GM18502 (cell line): ENCODE data around the gene MTMR1.

Source experiments
- ATAC-seq: cut with Tn5 transposase; IDR thresholded peaks from one replicate; pipeline ENCODE4 v1.9.1; 2021; ENCODE audit warnings: mild to moderate bottlenecking; ENCODE audit not compliant: unreplicated experiment, poor library complexity

MTMR1 gene

GRCh38 chrX:150774798-150775568 lies 81.8 kb downstream of the MTMR1 start:
- no peak for ATAC-seq

- no peak for ATAC-seq
These were observed 82.6 kb downstream of the MTMR1 start for GRCh38 chrX:150775569-150776350.

GRCh38 chrX:150777328-150777992 lies 84.3 kb downstream of the MTMR1 start:
- no peak for ATAC-seq

- no peak for ATAC-seq
These were observed 86.2 kb downstream of the MTMR1 start for GRCh38 chrX:150779385-150779784.

DNA sequence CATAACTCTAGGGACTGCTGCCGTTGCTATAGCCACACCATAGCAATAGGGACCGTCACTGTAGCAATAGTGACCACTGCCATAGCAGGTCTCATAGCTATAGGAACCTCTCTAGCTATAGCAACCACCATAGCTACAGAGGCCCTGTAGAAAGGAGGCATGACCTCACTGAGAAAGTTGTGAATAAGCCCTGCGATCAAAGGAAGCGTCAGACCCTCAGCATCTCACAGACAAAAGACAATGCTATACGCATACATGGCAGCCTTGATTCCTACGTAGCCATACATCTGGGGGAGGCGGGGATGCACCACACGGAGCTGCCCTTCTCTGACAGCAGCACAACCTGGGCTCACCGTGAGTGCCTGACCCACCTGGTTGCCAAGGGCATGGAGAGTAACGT lies 88.5 kb downstream of the MTMR1 start:
- no peak for ATAC-seq

GRCh38 chrX:150790021-150790420 lies 96.8 kb downstream of the MTMR1 start:
- ATAC-seq = peak; percentile 69

GRCh38 chrX:150792949-150793527 lies 99.8 kb downstream of the MTMR1 start:
- ATAC-seq = no peak

GRCh38 chrX:150805736-150806135 lies 112.5 kb downstream of the MTMR1 start:
- no peak for ATAC-seq

- ATAC-seq = no peak
These were observed 113.6 kb downstream of the MTMR1 start for GRCh38 chrX:150806827-150807226.

DNA sequence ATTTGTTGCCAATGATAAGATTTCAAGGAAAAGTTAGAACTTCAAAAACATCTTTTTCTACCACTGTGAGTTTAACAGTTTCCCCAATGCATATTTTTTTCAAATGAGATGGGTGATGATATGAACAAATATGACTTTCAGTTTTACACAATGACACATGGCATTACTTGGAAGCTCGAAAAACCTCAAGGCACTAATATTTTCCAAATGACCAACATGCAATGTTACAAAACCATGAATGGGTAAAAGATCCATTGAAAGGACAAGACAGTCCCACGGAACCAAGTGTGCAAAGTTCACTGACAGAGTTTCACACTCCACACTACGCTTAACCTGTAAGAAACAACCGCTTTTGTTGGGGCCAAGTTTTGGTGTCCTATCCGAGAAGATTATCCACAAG lies 120.7 kb downstream of the MTMR1 start:
- ATAC-seq = no peak
